Limb (tissue), 2 donors: ENCODE measurements around the gene NAPA.

ENCODE experiments used
- DNase-seq, 2 donors: peaks; one replicate each; pipeline ENCODE4 v3.0.0-alpha.2; 2016; ENCODE audit errors: extremely low spot score in 2 of 2

Gene NAPA

GRCh38 chr19:47458672-47459071 lies 56.2 kb downstream of the NAPA start:
- no peak for DNase-seq

GRCh38 chr19:47456721-47457474 lies 58.0 kb downstream of the NAPA start:
- no peak for DNase-seq

- no peak for DNase-seq
Measured at GRCh38 chr19:47450478-47450877, 64.4 kb downstream of the NAPA start.

GRCh38 chr19:47448360-47448727 lies 66.5 kb downstream of the NAPA start:
- DNase-seq, result no peak

GRCh38 chr19:47447470-47448359 lies 67.1 kb downstream of the NAPA start:
- DNase-seq, result peak in 1 of 2 donors; percentile 76

GRCh38 chr19:47446534-47447469 lies 68.1 kb downstream of the NAPA start:
- DNase-seq, result no peak

- no peak for DNase-seq
Measured at GRCh38 chr19:47445937-47446402, 68.9 kb downstream of the NAPA start.

GRCh38 chr19:47445527-47445926 lies 69.3 kb downstream of the NAPA start:
- no peak for DNase-seq

- no peak for DNase-seq
Measured at GRCh38 chr19:47444388-47444821, 70.5 kb downstream of the NAPA start.

- no peak for DNase-seq
Measured at GRCh38 chr19:47443331-47443730, 71.5 kb downstream of the NAPA start.

GRCh38 chr19:47438793-47439220 lies 76.1 kb downstream of the NAPA start:
- DNase-seq, result no peak
